RCC 7860 (cell line): ENCODE results near the gene DNAH8.

Source experiments
- DNase-seq: peaks from one replicate; pipeline ENCODE4 v3.0.0-alpha.2; 2015; ENCODE audit warnings: low spot score
- FAIRE-seq: peaks from 2 replicates; lab custom pipeline; 2012; peaks lifted over from hg19 to GRCh38; lab: Jason Lieb, UNC

The DNAH8 gene

GRCh38 chr6:38730140-38730862, 15.2 kb downstream of the DNAH8 start:
- no peak for FAIRE-seq

DNA sequence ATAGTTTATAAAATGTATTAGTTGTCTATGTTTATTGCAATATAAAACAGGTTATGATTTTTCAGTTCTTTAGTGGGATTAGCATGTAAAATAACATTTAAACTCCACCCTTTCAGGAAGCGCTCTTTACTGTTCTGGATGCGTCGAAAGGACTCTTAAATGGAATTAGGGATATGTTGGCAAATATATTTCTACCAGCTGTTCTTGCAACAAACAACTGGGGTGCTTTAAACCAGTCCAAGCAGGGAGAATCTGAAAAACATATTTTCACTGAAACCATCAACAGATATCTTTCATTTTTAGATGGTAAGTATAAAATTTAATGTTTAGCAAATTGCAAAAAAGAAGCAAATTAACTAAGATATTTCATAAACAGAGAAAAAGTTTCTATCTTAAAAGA, 21.8 kb downstream of the DNAH8 start:
- FAIRE-seq (no peak), DNase-seq (no peak)

More at GRCh38 chr6:38730140-38730862, 15.2 kb downstream of the DNAH8 start:
- DNase-seq: no peak

DNA sequence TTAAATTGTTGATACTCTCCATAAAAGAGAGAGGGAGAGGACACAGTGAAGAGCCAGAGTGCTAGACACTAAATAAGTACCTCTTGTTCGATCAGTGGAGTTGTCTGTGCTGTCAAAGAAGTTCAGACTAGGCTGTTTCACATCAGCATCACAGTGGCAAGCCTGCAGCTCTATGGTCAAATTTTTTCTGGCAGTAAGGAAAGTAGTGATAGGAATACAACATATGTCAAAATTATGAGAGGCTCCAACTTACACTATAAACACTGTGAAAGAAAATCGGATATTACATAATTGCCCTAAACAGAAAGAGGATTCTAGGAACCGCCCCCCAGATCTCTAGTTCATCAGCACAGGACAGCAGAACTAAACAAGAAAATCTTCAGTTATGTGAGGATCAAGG, 23.1 kb downstream of the DNAH8 start:
- DNase-seq (no peak), FAIRE-seq (no peak)

DNA sequence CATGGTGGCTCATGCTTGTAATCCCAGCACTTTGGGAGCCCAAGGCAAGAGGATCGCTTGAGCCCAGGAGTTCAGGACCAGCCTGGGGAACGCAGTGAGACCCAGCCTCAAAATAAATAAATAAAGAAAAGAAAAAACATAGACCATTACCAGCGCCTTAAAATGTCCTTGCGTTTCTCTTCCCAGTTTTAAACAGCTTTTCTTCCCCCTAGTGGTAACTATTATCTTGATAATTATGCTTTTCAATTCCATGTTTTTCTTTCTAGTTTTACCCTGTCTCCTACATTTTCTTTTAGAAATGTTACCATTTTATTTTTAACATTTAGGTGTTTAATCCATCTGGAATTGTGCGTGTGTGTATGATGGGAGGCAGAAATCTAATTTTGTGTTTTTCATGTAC, 24.4 kb downstream of the DNAH8 start:
- FAIRE-seq (no peak), DNase-seq (no peak)

- no peak for FAIRE-seq
- no peak for DNase-seq
Measured at GRCh38 chr6:38749473-38749872, 34.4 kb downstream of the DNAH8 start.

DNA sequence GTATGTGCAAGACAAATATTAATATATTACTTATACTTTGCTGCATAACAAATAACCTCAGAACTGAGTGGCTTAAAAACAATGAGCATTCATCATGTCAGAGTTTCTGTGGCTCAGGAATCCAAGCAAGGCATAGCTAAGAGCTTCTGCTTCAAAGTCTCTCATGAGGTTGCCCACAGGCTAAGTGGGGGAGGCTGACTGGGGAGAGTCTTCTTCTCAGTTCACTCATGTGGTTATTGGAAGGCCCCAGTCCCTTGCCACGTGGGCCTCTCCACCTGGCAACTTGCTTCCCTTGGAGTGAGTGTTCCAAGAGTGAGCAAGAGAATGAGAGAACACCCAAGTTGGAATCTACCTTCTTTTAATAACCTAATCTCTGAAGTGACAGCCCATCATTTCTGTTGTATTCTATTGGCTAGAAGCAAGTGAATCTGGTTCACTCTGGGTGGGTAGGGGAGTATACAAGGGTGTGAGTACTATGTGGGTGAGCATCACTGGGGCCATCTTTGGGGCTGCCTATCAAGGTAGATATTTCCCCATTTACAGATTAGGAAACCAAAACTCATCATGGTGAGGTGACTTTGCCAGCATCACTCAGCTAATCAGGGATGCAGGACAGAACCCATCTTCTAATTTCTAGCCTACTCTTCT, 36.0 kb downstream of the DNAH8 start:
- FAIRE-seq: no peak

DNA sequence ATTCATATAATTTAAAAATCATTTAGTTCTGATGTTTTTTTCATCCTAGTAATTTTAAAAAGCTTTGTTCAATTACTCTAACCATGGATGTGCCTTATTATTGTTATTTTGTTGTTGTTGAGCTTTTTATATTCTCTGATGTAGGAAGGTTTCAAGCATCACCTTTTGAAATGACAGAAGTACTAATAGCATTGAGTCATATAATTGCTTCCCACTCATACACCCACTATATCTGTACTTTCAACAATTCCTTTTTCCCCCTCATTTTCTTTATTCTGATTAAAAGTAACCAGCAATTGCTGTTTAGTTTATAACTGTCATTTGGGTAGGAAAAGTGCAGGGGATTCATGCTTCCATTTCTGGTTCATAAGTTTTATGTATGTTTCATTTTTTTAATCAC, 38.6 kb downstream of the DNAH8 start:
- no peak for DNase-seq
- FAIRE-seq: no peak

More for the DNA sequence above, 36.0 kb downstream of the DNAH8 start:
- DNase-seq: no peak

DNA sequence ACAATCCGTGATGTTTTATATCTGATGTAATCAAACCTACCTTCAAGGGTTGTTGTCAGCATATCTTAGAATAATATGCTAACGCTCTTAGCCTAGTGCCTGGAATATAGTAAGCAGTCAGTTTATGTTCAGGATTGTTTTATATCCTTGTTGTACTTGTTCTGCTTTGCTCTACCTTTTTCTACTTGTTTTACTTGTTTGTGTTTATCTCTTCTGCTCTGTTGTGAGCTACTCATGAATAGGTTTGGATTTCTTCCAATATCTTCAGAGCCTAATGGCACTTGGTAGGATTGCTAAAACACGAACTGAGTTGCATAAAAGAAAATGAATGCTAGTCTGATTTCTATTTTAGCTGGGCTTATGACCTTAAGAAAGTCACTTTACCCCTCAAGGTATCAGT, 40.1 kb downstream of the DNAH8 start:
- FAIRE-seq (no peak), DNase-seq (no peak)

GRCh38 chr6:38755874-38756273, 40.8 kb downstream of the DNAH8 start:
- no peak for FAIRE-seq
- DNase-seq: no peak

GRCh38 chr6:38760097-38760496, 45.0 kb downstream of the DNAH8 start:
- no peak for DNase-seq
- no peak for FAIRE-seq

- no peak for FAIRE-seq
Measured at GRCh38 chr6:38762848-38763247, 47.7 kb downstream of the DNAH8 start.

DNA sequence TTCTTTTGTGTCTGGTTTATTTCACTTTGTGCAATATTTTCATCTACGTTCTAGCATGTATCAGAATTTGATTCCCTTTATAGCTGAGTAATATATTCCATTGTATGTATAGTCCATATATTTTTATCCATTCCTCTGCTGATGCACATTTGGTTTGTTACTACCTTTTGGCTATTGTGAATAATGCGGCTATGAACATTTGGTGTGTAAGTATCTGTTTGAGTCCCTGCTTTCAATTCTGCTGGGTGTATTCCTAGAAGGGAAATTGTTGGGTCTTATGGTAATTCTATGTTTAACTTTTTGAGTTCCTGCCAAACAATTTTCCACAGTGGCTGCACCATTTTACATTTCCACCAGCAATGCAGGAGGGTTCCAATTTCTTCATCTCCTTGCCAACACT, 52.4 kb downstream of the DNAH8 start:
- DNase-seq (no peak), FAIRE-seq (no peak)

More at GRCh38 chr6:38762848-38763247, 47.7 kb downstream of the DNAH8 start:
- no peak for DNase-seq

GRCh38 chr6:38773338-38773737, 58.2 kb downstream of the DNAH8 start:
- DNase-seq (no peak), FAIRE-seq (no peak)

DNA sequence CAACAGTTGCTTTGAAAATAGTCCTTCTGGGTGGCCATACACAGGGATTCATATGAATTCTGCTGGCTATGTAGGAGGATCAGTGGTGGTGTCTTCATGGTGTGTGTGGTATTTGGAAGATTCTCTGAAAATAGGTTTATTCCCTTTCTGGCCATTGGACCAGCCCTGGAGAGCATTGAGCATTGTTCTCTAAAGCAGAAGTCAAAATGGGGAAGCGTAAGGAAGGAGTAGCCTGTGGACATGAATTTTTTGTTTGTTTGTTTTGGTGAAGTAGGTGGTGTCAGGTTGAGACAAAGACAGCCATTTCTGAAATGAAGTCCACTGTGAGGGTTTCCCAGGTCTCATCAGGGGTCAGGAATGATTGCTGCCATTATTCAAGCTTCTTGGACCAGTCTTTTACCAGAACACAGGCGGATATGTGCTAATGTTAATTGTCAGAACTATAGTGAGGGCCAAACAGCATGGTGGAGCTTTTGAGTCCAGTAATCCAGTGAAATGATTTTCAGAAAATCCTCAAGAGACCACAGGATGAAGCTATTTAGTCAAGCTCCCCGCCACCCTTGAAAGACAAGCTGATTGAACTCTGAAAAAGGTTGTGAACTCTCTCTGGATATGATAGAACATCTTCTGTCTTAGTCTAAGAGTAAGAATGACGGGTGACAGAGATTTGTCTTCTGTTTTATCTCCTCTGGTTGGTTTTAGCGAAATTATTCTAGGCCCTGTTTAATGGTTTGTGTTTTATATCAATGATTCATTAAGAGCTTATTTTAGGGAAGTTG, 60.0 kb downstream of the DNAH8 start:
- no peak for FAIRE-seq

DNA sequence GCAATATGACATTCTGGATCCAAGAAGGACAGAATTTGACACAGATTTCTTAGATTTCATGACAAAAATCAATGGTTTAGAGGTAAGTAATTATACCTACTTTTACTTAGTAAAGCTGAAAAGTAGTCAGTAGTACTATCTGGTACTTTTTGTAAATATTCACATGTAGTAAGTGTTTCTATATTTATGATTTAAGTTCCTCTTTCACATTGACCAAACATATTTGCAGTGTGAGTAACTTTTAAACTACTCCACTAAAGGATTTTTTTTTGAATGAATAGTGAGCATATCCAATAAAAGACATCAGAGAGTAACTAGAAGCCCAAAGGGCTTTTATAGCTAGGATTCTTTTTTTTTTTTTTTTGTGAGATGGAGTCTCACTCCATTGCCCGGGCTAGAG, 60.8 kb downstream of the DNAH8 start:
- no peak for DNase-seq
- FAIRE-seq: no peak

More for the DNA sequence above, 60.0 kb downstream of the DNAH8 start:
- no peak for DNase-seq

- DNase-seq (no peak), FAIRE-seq (no peak)
Measured at GRCh38 chr6:38776515-38776914, 61.4 kb downstream of the DNAH8 start.

GRCh38 chr6:38779310-38780062, 64.4 kb downstream of the DNAH8 start:
- DNase-seq: no peak
- no peak for FAIRE-seq

GRCh38 chr6:38782616-38783015, 67.5 kb downstream of the DNAH8 start:
- FAIRE-seq: no peak

DNA sequence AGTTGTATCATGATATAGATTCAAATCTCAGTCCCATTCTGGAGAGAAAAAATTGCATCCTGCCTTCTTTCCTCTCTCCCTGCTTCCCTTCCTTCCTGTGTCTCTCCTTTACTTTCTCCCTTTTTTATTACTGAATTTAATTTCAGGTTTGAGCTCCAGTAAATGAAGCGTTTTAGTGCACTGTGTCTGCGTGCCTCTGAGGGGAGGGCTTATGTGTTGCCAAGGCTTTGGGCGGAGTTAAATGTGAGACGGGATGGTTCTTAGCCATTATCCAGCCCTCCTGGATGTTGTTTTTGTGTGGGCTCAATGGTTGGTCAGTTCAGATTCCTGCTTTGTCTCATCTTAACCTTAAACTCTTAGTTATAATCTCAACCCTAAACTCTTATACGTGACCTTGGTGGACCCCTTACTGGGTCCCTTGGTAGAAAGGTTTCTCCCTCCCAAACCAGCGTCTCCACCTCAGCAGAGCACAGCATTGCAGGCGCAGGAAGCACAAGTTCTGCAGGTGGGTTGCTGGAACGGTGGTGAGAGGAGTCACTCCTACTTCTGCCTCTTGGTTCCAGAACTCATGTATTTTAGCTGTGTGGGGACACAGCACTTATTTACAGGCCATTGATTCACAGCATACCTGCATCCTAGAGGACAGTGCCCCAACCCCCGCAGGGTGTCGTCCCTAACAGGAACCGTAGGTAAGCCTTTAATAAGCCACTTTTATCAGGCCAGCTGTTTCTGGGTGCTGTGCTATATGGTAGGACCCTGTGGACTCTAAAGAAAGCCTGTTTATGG, 68.5 kb downstream of the DNAH8 start:
- DNase-seq (no peak), FAIRE-seq (no peak)

More at GRCh38 chr6:38782616-38783015, 67.5 kb downstream of the DNAH8 start:
- DNase-seq: no peak
